KG1 (cell line): ENCODE results near the gene C20orf144.

Experiments used
- DNase-seq: peaks from one replicate; lab custom pipeline; 2025; lab: John Stamatoyannopoulos, UW

Gene C20orf144

GRCh38 chr20:33650111-33650752, 11.9 kb upstream of the C20orf144 start:
- no peak for DNase-seq

DNA sequence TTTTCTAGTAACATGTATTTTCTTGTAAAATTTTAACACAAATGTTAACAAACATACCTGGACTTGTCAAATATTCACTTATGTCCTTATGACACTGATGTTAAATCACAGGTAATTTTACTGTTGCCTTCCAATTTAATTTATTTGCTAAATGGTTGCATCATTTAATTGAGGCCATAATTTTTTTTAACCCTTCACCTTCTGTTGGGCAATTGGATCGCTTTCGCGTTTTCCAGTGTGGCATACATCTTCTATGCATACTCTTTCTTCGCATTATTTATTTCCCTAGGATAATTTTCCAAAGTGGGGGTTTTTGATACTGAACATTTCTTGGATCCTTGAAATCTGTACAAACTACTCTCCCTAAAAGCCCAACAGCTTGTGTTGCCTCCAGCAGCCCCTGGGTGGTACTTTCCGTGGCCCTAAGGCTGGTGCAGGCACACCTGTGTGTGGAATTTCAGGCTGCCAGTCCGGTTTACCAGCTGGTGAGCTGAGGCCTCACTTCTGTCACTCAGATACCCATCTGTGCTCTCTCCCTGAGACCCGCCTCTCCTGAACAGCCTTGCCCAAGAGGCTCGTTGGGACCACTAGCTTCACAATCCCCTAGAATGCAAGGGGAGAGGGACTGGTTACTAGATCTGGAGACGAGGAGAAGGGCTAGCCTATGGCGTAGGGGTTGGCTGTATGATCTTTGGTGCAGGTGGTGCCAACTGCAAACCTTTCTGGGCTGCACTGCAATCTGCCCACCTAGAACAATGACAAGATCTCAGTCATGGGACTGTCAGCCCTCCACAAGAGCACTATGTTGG, 11.2 kb upstream of the C20orf144 start:
- DNase-seq, result no peak

DNA sequence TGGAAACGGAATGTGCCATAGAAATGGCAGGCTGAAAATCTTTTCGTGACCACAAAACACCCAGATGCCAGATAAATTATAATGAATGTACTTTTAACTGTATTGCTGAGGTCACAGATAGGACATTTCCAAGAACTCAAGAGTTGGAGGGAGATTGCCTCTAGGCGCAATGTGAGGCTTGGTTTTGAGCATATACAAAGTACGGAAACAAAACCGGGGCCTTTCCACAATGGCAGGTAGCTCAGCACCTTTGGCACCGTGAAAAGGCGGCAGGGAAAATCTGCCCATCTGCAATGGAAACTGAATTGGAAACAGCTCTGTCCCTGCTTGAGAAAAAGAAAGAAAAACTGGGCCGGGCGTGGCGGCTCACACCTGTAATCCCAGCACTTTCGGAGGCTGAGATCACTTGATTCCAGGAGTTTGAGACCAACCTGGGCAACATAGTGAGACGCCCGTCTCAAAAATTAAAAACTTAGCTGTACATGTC, 10.5 kb upstream of the C20orf144 start:
- no peak for DNase-seq

DNA sequence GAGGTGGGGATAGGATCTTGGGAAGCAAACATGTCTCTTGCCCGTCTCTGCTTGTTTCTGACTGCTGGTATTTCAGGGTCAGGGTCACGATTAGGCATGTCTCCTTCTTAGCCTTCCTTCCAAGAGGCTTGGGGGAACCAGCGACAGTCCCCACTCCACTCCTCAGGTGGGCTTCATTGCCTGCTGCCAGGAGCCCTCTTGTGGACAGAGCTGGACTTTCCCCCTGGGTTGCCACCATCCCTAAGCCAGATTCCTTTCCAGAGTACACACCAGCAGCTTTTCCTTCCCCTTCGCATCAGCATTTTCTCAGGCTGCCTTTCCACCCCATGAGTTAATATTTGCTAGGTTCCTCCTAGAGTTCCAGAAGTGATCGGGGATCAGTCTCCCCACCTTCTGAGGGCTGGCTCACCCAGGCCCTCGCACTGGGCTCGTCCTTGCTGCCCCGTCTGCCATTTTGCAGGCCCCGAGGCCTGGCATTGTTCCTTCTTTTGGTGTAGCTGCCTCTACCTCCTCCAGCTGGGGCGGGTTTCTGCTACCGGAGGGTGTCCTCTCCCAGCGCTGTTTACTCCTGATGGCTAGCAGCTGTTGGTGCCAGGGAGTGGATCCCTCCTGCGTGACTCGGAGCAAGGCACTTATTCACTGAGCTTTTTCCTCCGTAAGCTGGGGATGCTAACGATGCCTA, 8.8 kb upstream of the C20orf144 start:
- no peak for DNase-seq

GRCh38 chr20:33653900-33654596, 8.1 kb upstream of the C20orf144 start:
- no peak for DNase-seq

DNA sequence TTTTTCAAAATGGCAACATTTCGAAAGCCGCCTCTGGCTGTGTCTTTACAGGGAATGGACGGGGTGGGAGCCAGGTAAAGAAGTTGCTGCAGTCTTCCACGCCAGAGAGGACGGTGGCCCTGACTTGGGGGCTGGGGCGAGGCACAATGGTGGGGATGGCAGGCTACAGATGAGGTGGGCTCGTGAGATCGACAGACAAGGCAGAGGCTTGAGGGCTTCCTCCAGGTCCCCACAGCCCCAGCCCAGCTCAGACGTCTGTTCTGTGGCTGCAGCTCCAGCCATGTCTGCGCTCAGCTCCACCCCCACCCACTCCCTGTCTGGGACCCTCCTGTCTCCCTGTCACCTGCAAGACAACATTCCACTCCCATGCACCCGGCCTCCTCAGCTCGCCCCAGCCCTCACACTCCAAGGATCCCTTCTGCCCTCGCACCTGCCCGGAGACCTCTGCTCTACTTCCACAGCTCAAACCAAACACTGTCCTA, 7.4 kb upstream of the C20orf144 start:
- DNase-seq, result no peak

- DNase-seq, result no peak
These were observed 7.0 kb upstream of the C20orf144 start for GRCh38 chr20:33655164-33655563.

DNA sequence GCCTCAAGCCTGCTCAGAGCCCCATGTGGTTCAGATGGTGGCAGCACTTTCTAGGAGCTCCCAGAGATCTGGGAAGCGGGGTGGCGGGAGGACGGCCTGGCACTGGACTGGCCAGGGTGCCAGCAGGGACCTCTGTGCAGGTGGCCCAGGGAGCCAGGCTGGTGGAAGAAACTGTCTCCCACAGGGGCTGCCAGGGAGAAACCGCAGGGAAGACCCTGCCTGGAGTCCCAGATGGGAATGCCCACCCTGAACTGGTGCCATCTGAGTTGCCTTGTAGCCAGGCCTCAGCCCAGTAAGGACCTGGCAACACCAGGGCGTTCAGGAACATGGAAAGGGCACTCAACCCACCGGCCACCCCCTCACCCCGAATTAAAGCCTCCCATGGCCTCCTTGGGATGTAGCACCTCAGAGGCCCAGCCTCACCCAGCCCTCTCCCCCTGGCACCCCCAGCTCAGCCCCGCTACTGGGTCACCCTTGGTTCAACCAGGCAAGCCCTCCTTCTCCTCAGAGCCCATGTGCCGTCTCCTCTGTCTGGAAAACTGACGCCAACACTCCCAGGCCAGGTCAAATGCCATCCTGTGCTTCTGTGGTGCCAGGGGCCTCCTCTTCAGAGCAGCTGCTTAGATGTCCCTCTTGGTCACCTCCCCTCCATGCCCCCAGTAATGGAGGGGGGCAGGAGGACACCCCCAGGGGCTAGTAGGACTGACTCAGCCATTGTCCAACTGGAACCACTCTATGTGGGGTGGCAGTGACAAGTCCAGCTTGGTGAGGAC, 5.9 kb upstream of the C20orf144 start:
- no peak for DNase-seq

- DNase-seq, result no peak
These were observed 5.1 kb upstream of the C20orf144 start for GRCh38 chr20:33656783-33657703.

- no peak for DNase-seq
These were observed 4.4 kb upstream of the C20orf144 start for GRCh38 chr20:33657704-33658095.

DNA sequence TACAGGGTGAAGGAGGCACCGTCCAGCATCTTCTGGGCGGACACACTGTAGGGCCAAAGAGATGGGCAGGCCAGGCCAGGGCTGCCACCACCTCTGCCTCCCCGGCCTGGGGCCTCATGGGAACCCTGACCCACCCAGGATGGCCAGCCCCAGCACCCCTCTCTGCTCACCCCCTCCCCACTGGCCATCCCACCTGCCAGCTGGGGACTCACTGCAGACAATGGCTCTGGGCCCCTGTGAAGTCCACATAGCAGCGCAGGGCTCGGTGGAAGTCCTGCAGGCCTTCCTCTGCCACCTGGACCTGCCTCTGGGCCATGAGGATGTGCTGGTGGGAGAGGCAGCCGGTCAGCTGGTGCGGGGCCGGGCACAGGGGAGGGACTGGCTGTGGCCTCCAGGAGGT, 3.6 kb upstream of the C20orf144 start:
- no peak for DNase-seq

DNA sequence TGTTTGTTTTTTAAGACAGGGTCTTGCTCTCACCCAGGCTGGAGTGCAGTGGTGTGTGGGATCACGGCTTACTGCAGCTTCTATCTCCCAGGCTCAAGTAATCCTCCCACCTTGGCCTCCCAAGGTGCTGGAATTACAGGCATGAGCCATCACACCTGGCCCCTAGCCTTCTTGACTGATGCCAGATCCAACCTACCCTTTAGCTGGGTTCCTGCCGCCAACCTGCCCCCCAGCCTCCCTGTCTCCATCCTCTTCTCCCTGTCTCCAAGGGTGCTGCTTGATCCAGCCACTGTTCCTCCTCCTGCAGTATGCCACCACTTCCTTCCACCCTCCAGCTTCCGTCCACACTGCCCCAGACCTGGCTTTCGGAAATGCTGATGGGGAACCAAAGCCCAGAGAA, 3.2 kb upstream of the C20orf144 start:
- DNase-seq, result no peak

GRCh38 chr20:33659341-33660034, 2.6 kb upstream of the C20orf144 start:
- DNase-seq, result no peak

- no peak for DNase-seq
These were observed 2.0 kb upstream of the C20orf144 start for GRCh38 chr20:33660035-33660684.

- DNase-seq, result no peak
These were observed 1.5 kb upstream of the C20orf144 start for GRCh38 chr20:33660685-33661058.

DNA sequence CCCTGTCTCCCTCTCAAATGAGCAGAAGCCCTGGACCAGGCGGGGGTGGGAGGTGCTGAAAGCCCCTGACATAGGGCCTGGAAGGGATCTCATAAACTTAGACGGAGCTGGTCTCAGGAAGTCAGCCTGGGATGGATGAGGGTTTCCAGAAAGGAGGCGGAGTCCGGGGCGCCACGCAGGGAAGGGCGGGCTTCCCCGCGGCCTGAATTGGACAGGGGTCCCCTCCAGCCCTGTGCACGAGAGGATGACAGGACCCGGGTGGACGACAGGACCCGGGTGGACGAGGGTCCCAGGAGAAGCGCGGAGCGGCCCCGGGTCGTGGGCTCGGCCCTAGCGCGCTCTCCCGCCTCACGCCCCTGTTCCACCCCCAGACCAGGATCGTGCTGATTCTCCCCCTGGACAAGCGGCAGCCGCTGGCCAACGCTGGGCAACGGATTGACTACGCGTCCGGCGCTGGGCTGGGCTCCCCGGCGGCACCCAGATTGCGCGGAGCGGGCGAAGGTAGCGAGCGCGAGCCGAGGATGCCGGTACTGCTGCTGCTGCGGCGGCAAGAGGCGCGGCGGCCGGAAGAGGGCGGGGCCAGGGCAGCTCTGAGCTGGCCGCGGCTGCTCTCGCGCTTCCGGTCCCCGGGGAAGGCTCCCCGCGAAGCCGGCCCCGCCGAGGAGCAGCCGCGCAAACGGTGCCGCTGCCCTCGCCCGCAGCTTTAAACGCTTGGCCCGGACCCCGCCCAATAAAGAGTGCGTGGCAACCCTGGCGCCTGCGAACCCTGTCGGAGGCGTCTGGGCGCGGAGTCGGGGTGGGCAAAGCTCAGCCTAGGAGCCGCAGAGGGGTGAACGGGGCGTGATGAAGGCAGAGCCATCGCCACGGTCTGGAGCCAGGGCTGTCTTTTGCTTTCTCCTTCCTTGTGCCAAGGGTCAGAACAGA, 1.3 kb downstream of the C20orf144 start:
- peak; percentile 54 for DNase-seq

DNA sequence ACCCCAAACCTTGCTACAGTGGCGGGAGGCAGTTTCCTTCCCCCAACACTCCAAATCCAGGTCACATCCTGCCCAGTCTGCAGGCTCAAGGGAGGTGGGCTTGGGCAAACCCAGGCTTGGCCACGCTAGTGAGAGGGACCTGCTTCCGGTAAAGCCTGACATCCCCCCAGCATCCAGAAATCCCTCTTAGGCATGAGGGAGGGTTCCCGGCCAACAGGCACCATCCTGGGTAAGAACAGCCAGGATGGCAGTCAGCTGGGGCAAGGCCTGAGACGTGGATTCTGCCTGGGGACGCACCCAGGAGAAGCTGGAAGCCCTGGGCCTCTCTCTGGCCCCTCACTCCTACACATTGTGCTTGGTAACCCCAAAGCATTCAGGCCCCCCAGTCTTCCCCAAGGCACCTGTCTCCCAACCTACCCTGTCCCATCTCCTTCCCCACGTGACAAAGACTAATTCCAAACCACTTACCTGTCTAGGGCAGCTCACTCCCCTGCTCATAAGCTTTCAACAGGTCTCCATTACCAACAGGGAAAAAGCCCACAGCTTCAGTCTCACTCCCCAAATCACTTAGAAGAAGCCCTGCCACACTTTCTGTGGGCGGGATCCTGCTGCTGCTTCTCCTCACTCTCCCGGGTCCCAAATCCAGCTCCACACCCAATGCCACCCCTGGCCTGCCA, 2.1 kb downstream of the C20orf144 start:
- no peak for DNase-seq

- no peak for DNase-seq
These were observed 2.6 kb downstream of the C20orf144 start for GRCh38 chr20:33664762-33665144.
